ENCODE results near the gene USP13. TPM values are rescaled to one million over a fixed set of nuclear protein-coding genes. Genes with fewer than 3 reads are reported as not detected.

Gene USP13, protein sequence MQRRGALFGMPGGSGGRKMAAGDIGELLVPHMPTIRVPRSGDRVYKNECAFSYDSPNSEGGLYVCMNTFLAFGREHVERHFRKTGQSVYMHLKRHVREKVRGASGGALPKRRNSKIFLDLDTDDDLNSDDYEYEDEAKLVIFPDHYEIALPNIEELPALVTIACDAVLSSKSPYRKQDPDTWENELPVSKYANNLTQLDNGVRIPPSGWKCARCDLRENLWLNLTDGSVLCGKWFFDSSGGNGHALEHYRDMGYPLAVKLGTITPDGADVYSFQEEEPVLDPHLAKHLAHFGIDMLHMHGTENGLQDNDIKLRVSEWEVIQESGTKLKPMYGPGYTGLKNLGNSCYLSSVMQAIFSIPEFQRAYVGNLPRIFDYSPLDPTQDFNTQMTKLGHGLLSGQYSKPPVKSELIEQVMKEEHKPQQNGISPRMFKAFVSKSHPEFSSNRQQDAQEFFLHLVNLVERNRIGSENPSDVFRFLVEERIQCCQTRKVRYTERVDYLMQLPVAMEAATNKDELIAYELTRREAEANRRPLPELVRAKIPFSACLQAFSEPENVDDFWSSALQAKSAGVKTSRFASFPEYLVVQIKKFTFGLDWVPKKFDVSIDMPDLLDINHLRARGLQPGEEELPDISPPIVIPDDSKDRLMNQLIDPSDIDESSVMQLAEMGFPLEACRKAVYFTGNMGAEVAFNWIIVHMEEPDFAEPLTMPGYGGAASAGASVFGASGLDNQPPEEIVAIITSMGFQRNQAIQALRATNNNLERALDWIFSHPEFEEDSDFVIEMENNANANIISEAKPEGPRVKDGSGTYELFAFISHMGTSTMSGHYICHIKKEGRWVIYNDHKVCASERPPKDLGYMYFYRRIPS
- 12.1 TPM for total RNA-seq
- polyA plus RNA-seq = 6.4 TPM

- under 1% methylated on average over 56 of the region's 56 CpGs for WGBS
- Histone ChIP-seq H3K36me3 (ENCODE audit: insufficient read depth) (no peaks in the 10 kb centered on the region), H3K4me3 (ENCODE audit: low read depth, low read length) (peak within 1 kb of the TSS; percentile 68), H3K4me1 (ENCODE audit: insufficient read depth) (no peaks in the 10 kb centered on the region), H3K27ac (ENCODE audit: low read depth) (peak within 1 kb of the TSS; percentile 89)
- peak; percentile 48 for DNase-seq (ENCODE audit: extremely low spot score)
These were observed at the start of gene USP13 for GRCh38 chr3:179652447-179653095. USP13 (plus strand) TSS chr3:179653040; CDS start chr3:179653226, 186 bp downstream.

DNA sequence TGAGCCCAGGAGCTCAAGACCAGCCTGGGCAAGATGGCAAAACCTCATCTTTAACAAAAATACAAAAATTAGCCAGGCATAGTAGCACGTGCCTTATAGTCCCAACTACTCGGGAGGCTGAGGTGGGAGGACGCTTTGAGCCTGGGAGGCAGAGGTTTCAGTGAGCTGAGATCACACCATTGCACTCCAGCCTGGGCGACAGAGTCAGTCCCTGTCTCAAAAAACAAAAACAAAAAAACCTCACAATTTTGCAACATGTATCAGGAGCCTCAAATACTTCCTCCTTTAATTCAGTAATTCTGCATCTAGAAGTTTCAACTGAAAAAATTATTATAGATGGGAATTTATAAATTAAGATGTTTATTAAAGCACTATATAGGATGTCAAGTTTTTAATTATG is 49.5 kb upstream of the USP13 start:
- H3K27ac ChIP-seq (ENCODE audit: low read depth) = no peak overlapping the region
- 84% methylated on average over 4 of the region's 4 CpGs for WGBS
- no peak overlapping the region for H3K4me3 ChIP-seq (ENCODE audit: low read depth, low read length)
- H3K36me3 ChIP-seq (ENCODE audit: insufficient read depth) = peaks cover 3% of the 10 kb centered on the region
- no peaks in the 10 kb centered on the region for H3K4me1 ChIP-seq (ENCODE audit: insufficient read depth)
- DNase-seq (ENCODE audit: extremely low spot score) = no peak

- Histone ChIP-seq H3K4me3 (ENCODE audit: low read depth, low read length) (peak overlapping the region; percentile 78), H3K4me1 (ENCODE audit: insufficient read depth) (no peaks in the 10 kb centered on the region), H3K36me3 (ENCODE audit: insufficient read depth) (peaks cover 3% of the 10 kb centered on the region), H3K27ac (ENCODE audit: low read depth) (no peak overlapping the region)
- WGBS = under 1% methylated on average over 3 of the region's 3 CpGs
- no peak for DNase-seq (ENCODE audit: extremely low spot score)
These were observed 49.0 kb upstream of the USP13 start for GRCh38 chr3:179603831-179604230.

DNA sequence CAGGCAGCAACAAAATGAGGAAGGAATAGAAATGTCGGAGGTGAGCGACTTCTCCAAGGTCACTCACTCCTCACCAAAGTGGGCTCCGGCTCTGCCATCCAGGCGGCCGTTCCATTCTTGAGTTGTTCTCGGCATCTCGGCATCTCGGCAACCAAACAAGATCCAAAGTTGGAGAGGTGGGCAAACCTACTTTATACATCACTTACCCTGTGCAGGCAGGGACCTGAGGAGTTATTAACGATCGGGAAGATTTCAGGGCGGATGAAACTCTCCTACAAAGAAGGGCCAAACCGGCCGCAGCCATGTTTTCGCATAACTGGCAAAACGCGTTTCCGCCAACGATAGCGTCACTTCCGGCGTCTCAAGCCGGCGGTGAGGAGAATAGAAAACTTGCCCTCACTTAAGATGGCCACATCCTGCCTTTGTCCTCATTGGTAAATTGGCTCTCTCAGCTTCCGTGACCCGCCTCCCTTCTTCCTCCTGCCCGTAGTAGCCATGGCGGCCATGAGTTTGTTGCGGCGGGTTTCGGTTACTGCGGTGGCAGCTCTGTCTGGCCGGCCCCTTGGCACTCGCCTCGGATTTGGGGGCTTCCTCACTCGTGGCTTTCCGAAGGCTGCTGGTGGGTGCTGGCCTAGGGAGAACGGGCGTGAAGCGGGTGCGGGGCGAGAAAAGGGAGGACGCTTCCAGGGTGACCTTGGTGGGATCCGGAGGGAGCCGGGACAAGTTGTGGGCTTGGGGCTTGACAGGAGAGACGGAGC is 48.3 kb upstream of the USP13 start, which contains the start of the genes MRPL47 and NDUFB5:
Gene MRPL47 (minus strand): TSS at position 318 of the 758 bp plus-strand sequence. CDS start 14 bp downstream, at position 304.
Gene NDUFB5 (plus strand): TSS at position 474 of the 758 bp plus-strand sequence. CDS start 22 bp downstream, at position 496.
- Histone ChIP-seq H3K27ac (ENCODE audit: low read depth) (peak within 1 kb of the TSS; percentile 89), H3K4me3 (ENCODE audit: low read depth, low read length) (peak within 1 kb of the TSS; percentile 78), H3K4me1 (ENCODE audit: insufficient read depth) (no peaks in the 10 kb centered on the region), H3K36me3 (ENCODE audit: insufficient read depth) (peaks cover 2% of the 10 kb centered on the region)
- DNase-seq (ENCODE audit: extremely low spot score) = peak; percentile 97
- WGBS = under 1% methylated on average over 45 of the region's 45 CpGs

DNA sequence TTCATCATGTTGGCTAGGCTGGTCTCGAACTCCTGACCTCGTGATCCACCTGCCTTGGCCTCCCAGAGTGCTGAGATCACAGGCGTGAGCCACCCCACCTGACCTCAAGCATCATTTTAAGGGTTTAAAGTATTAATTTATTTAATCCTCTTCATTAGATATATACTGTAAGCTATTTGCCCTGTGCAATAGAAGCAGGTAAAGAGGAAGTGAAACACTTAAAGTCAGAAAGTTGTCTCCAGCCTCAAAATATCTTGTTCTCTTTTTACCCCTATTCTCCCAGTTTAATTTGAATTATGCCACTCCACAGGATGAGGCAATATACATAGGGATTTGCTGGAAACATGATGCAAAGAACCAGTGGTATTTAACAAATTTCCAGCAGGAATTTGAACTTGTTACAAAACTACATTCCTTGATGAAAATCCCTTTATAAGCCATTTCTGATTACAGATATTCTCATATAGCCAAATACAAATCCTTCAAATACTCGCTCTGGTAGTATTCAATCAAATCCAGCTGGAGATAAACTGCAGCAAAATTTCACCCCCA is 46.2 kb upstream of the USP13 start:
- Histone ChIP-seq H3K36me3 (ENCODE audit: insufficient read depth) (no peaks in the 10 kb centered on the region), H3K27ac (ENCODE audit: low read depth) (no peak overlapping the region), H3K4me1 (ENCODE audit: insufficient read depth) (no peaks in the 10 kb centered on the region), H3K4me3 (ENCODE audit: low read depth, low read length) (no peak overlapping the region)
- 89% methylated on average over 4 of the region's 4 CpGs for WGBS
- no peak for DNase-seq (ENCODE audit: extremely low spot score)

GRCh38 chr3:179608931-179609720 is 43.7 kb upstream of the USP13 start:
- Histone ChIP-seq H3K36me3 (ENCODE audit: insufficient read depth) (no peaks in the 10 kb centered on the region), H3K4me3 (ENCODE audit: low read depth, low read length) (no peak overlapping the region), H3K27ac (ENCODE audit: low read depth) (no peak overlapping the region), H3K4me1 (ENCODE audit: insufficient read depth) (no peaks in the 10 kb centered on the region)
- 52% methylated on average over 6 of the region's 6 CpGs for WGBS
- no peak for DNase-seq (ENCODE audit: extremely low spot score)

- no peak overlapping the region for H3K27ac ChIP-seq (ENCODE audit: low read depth)
- 98% methylated on average over 4 of the region's 4 CpGs for WGBS
- DNase-seq (ENCODE audit: extremely low spot score) = no peak
- no peak overlapping the region for H3K4me3 ChIP-seq (ENCODE audit: low read depth, low read length)
- H3K36me3 ChIP-seq (ENCODE audit: insufficient read depth) = no peaks in the 10 kb centered on the region
- H3K4me1 ChIP-seq (ENCODE audit: insufficient read depth) = no peaks in the 10 kb centered on the region
These were observed 42.8 kb upstream of the USP13 start for GRCh38 chr3:179610066-179610465.

GRCh38 chr3:179613807-179614206 is 39.0 kb upstream of the USP13 start:
- Histone ChIP-seq H3K4me3 (ENCODE audit: low read depth, low read length) (no peak overlapping the region), H3K36me3 (ENCODE audit: insufficient read depth) (no peaks in the 10 kb centered on the region), H3K27ac (ENCODE audit: low read depth) (no peak overlapping the region), H3K4me1 (ENCODE audit: insufficient read depth) (no peaks in the 10 kb centered on the region)
- 43% methylated on average over 2 of the region's 2 CpGs for WGBS
- no peak for DNase-seq (ENCODE audit: extremely low spot score)

GRCh38 chr3:179615458-179616173 is 37.2 kb upstream of the USP13 start:
- 78% methylated on average over 4 of the region's 4 CpGs for WGBS
- DNase-seq (ENCODE audit: extremely low spot score) = no peak
- no peak overlapping the region for H3K27ac ChIP-seq (ENCODE audit: low read depth)
- no peaks in the 10 kb centered on the region for H3K4me1 ChIP-seq (ENCODE audit: insufficient read depth)
- H3K4me3 ChIP-seq (ENCODE audit: low read depth, low read length) = no peak overlapping the region
- no peaks in the 10 kb centered on the region for H3K36me3 ChIP-seq (ENCODE audit: insufficient read depth)

- Histone ChIP-seq H3K36me3 (ENCODE audit: insufficient read depth) (no peaks in the 10 kb centered on the region), H3K27ac (ENCODE audit: low read depth) (no peak overlapping the region), H3K4me3 (ENCODE audit: low read depth, low read length) (no peak overlapping the region), H3K4me1 (ENCODE audit: insufficient read depth) (no peaks in the 10 kb centered on the region)
- no peak for DNase-seq (ENCODE audit: extremely low spot score)
- 94% methylated on average over 2 of the region's 2 CpGs for WGBS
These were observed 30.8 kb upstream of the USP13 start for GRCh38 chr3:179622023-179622422.

DNA sequence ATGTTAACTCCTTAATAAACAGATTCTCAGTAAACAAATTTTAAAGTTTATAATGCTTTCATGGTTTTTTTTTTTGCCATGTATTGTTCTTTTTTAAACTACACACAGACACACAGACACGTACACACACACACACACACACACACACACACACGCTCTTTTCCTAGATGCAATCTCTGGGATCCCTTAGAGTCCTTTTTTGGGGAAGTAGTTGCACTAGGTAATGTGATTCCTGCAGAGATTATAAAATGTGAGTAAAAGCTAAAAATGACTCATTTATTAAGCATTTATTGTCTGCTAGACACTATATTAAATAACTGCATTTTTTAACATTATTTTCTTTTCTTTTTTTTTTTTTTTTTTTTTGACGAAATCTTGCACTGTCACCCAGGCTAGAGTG is 28.4 kb upstream of the USP13 start:
- Histone ChIP-seq H3K36me3 (ENCODE audit: insufficient read depth) (no peaks in the 10 kb centered on the region), H3K27ac (ENCODE audit: low read depth) (no peak overlapping the region), H3K4me3 (ENCODE audit: low read depth, low read length) (no peak overlapping the region), H3K4me1 (ENCODE audit: insufficient read depth) (no peaks in the 10 kb centered on the region)
- WGBS = 88% methylated on average over 3 of the region's 3 CpGs
- DNase-seq (ENCODE audit: extremely low spot score) = no peak

Data from urinary bladder (tissue), 4 donors.